Panc1 (cell line): ENCODE results near the gene TNNC1. TPM values are rescaled to one million over a fixed set of nuclear protein-coding genes. Genes with fewer than 3 reads are reported as not detected.

Source experiments
- ATAC-seq: fragments of 200-7000 bp; cut with Tn5 transposase; 2 replicates; pipeline ENCODE4 v1.9.1; 2020; ENCODE audit warnings: mild to moderate bottlenecking, moderate library complexity
- BruUV-seq: library from RNA; stranded (reverse); fragments of 400-500 nt; replicated peaks from 2 replicates; lab custom pipeline; 2021; lab: Mats Ljungman, UMichigan
- CTCF ChIA-PET: fragments of 300-600 bp; sonication (Branson Sonifier 250); formaldehyde crosslinking; loops from one replicate; lab custom pipeline; 2022; ENCODE audit warnings: antibody characterized with exemption; lab: Charles Lee
- POLR2A ChIA-PET: fragments of 300-600 bp; sonication (Branson Sonifier 250); formaldehyde crosslinking; loops from one replicate; lab custom pipeline; 2022; ENCODE audit warnings: antibody characterized with exemption; lab: Charles Lee
- DNase-seq: peaks from one replicate; pipeline ENCODE4 v3.0.0-alpha.2; 2010; ENCODE audit warnings: low read depth, low spot score
- H3K27ac ChIP-seq: 2 replicates; pipeline ENCODE4 v1.5.1; 2011; ENCODE audit warnings: mild to moderate bottlenecking, low read length, inconsistent platforms
- H3K27me3 ChIP-seq: fragments of 200-500 bp; sonication (Bioruptor generic); 2 replicates; pipeline ENCODE4 v1.6.0; 2014; ENCODE audit warnings: low read length, inconsistent platforms; ENCODE audit not compliant: control insufficient read depth, insufficient read depth
- H3K36me3 ChIP-seq: fragments of 200-500 bp; sonication (Bioruptor generic); 2 replicates; pipeline ENCODE4 v1.5.1; 2014; ENCODE audit warnings: inconsistent platforms, mild to moderate bottlenecking, low read length, moderate library complexity; ENCODE audit not compliant: control insufficient read depth, insufficient read depth
- H3K4me1 ChIP-seq: 2 replicates; pipeline ENCODE4 v1.5.1; 2011; ENCODE audit warnings: inconsistent platforms, mild to moderate bottlenecking, low read length, moderate library complexity; ENCODE audit not compliant: control insufficient read depth, insufficient read depth
- H3K4me3 ChIP-seq, 2 experiments: 2 replicates each; pipeline ENCODE4 v1.5.1; 2011 to 2012; ENCODE audit warnings: low read depth in 2 of 2, low read length in 2 of 2, mild to moderate bottlenecking in 2 of 2, inconsistent platforms in 1 of 2, moderate library complexity in 1 of 2
- H3K9me3 ChIP-seq: fragments of 200-500 bp; sonication (Bioruptor generic); 2 replicates; pipeline ENCODE4 v1.5.1; 2014; ENCODE audit warnings: low read depth, mild to moderate bottlenecking, inconsistent platforms, low read length, moderate library complexity; ENCODE audit not compliant: control insufficient read depth, insufficient read depth
- CTCF ChIP-seq: fragments of 450-650 bp; IDR thresholded peaks from 2 replicates; pipeline ENCODE4 v1.5.1; 2017; ENCODE audit warnings: mild to moderate bottlenecking
- POLR2AphosphoS5 ChIP-seq: IDR thresholded peaks from 2 replicates; pipeline ENCODE4 v1.6.1; 2012; ENCODE audit warnings: mild to moderate bottlenecking, low read depth, low read length, moderate library complexity
- REST ChIP-seq, 2 experiments: IDR thresholded peaks; 2 replicates each; pipeline ENCODE4 v1.6.1; 2011 to 2012; ENCODE audit warnings: low read depth in 2 of 2, control low read depth in 1 of 2, low read length in 1 of 2, mild to moderate bottlenecking in 1 of 2, moderate library complexity in 1 of 2; ENCODE audit not compliant: insufficient read depth in 1 of 2
- SIN3A ChIP-seq: IDR thresholded peaks from 2 replicates; pipeline ENCODE4 v1.6.1; 2012; ENCODE audit warnings: low read depth, mild to moderate bottlenecking, low read length, moderate library complexity, borderline replicate concordance; ENCODE audit not compliant: insufficient read depth
- TCF7L2 ChIP-seq: IDR thresholded peaks from 2 replicates; pipeline ENCODE4 v1.6.1; 2011; ENCODE audit warnings: mild to moderate bottlenecking, low read depth, low read length, inconsistent platforms
- in situ Hi-C: cut with HindIII; loops from 2 replicates; pipeline ENCODE4 v1.10.0; 2016; ENCODE audit warnings: low sequenced_read_pairs, low pct_unique_long_range_greater_than_20kb
- intact Hi-C: fragments of 100-400 bp; cut with micrococcal nuclease; formaldehyde crosslinking; loops from one replicate; pipeline ENCODE4 v1.10.0; 2022; ENCODE audit not compliant: unreplicated experiment
- total RNA-seq: library from RNA; stranded (reverse); gene quantifications from one replicate; pipeline ENCODE4 v1.2.1, GENCODE V29; 2021; ENCODE audit not compliant: unreplicated experiment

The TNNC1 gene
- total RNA-seq, 1 experiment from 2014 or later = 5.2 TPM

GRCh38 chr3:52420388-52420787 is 33.5 kb downstream of the TNNC1 start:
- CTCF ChIA-PET = no interaction called here

GRCh38 chr3:52415800-52416199 is 38.0 kb downstream of the TNNC1 start:
- ATAC-seq (no peak), DNase-seq (no peak)
- H3K36me3 ChIP-seq = no peaks in the 10 kb centered on the region; the same call in 1 of the 2 replicates
- H3K27me3 ChIP-seq = no peaks in the 10 kb centered on the region
- H3K9me3 ChIP-seq = no peaks in the 10 kb centered on the region
- no peaks in the 10 kb centered on the region; the same call in 1 of the 2 replicates for H3K4me1 ChIP-seq
- intact Hi-C loops = no loop called here
- no peak overlapping the region for H3K27ac ChIP-seq
- TF ChIP-seq REST (IDR thresholded peaks at IDR 0.05; ENCODE audit: insufficient read depth in 1 of 2, low read depth in 2 of 2, low read length in 1 of 2) (no peak), POLR2AphosphoS5 (no peak)
- no TSS peak for BruUV-seq
- no peak overlapping the region for H3K4me3 ChIP-seq
- in situ Hi-C loops = no loop called here
- ChIA-PET POLR2A (interaction anchor here (0.6 to 0.8 kb wide), 3 partner anchors 16 to 86 kb away, joined by 3 to 6 read pairs (median 3); no protein-coding TSS in a partner anchor), CTCF (no interaction called here)

More at GRCh38 chr3:52420388-52420787, 33.5 kb downstream of the TNNC1 start:
- TF ChIP-seq REST (IDR thresholded peaks at IDR 0.05; ENCODE audit: insufficient read depth in 1 of 2, low read depth in 2 of 2, low read length in 1 of 2) (no peak), POLR2AphosphoS5 (no peak), CTCF (no peak), TCF7L2 (no peak), SIN3A (no peak)
- intact Hi-C loops = no loop called here
- ATAC-seq (no peak), DNase-seq (no peak)
- Histone ChIP-seq H3K9me3 (no peaks in the 10 kb centered on the region), H3K27ac (no peak overlapping the region), H3K36me3 (no peaks in the 10 kb centered on the region; the same call in 1 of the 2 replicates), H3K27me3 (no peaks in the 10 kb centered on the region), H3K4me1 (no peaks in the 10 kb centered on the region), H3K4me3 (no peak overlapping the region)
- POLR2A ChIA-PET = no interaction called here
- in situ Hi-C loops = no loop called here
- BruUV-seq = no TSS peak
